Central memory CD8-positive, alpha-beta T cell (primary cell): Measurements from ENCODE around the gene PRXL2B.

Experiments used
- ATAC-seq: fragments of 150-1000 bp; cut with Tn5 transposase; replicated peaks from 2 replicates; pipeline ENCODE4 v1.10.0; 2022; ENCODE audit warnings: mild to moderate bottlenecking, moderate FRiP score, moderate number of reproducible peaks; ENCODE audit not compliant: poor library complexity, severe bottlenecking; ENCODE audit errors: extremely low read depth
- DNase-seq, 2 donors: peaks; one replicate each; pipeline ENCODE4 v3.0.0; 2021; ENCODE audit warnings: low spot score in 2 of 2
- H3K27ac Mint-ChIP-seq: one replicate; pipeline ENCODE4 v1.8.0; 2022; ENCODE audit warnings: low read depth, mild to moderate bottlenecking, moderate library complexity, mixed read lengths
- H3K27me3 Mint-ChIP-seq: one replicate; pipeline ENCODE4 v1.8.0; 2022; ENCODE audit warnings: mixed read lengths
- H3K36me3 Mint-ChIP-seq: one replicate; pipeline ENCODE4 v1.8.0; 2022; ENCODE audit warnings: mild to moderate bottlenecking, moderate library complexity, mixed read lengths; ENCODE audit not compliant: insufficient read depth
- H3K4me1 Mint-ChIP-seq: one replicate; pipeline ENCODE4 v1.8.0; 2022; ENCODE audit warnings: mixed read lengths
- H3K4me3 Mint-ChIP-seq: one replicate; pipeline ENCODE4 v1.8.0; 2022; ENCODE audit warnings: mild to moderate bottlenecking, moderate library complexity, mixed read lengths
- H3K9me3 Mint-ChIP-seq: one replicate; pipeline ENCODE4 v1.8.0; 2022; ENCODE audit warnings: mixed read lengths

PRXL2B gene, protein sequence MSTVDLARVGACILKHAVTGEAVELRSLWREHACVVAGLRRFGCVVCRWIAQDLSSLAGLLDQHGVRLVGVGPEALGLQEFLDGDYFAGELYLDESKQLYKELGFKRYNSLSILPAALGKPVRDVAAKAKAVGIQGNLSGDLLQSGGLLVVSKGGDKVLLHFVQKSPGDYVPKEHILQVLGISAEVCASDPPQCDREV

GRCh38 chr1:2586154-2587070 is at the start of gene PRXL2B:
Gene PRXL2B, plus strand, starts transcription at chr1:2586777. Its CDS starts 109 bp downstream, at chr1:2586886.
- DNase-seq (peak; percentile 93 to 96), ATAC-seq (peak; percentile 67)
- Mint-ChIP-seq H3K4me3 (peak within 1 kb of the TSS; percentile 77), H3K4me1 (peaks cover 28% of the 10 kb centered on the region), H3K27ac (peak within 1 kb of the TSS; percentile 95), H3K36me3 (peaks cover 10% of the 10 kb centered on the region), H3K9me3 (no peaks in the 10 kb centered on the region), H3K27me3 (no peaks in the 10 kb centered on the region)

- no peak overlapping the region for H3K4me3 Mint-ChIP-seq
- no peak for DNase-seq
- no peak for ATAC-seq
- no peaks in the 10 kb centered on the region for H3K4me1 Mint-ChIP-seq
- H3K9me3 Mint-ChIP-seq: no peaks in the 10 kb centered on the region
- no peaks in the 10 kb centered on the region for H3K36me3 Mint-ChIP-seq
- peaks cover 21% of the 10 kb centered on the region for H3K27me3 Mint-ChIP-seq
- H3K27ac Mint-ChIP-seq: no peak overlapping the region
Measured at GRCh38 chr1:2537784-2538115, 48.8 kb upstream of the PRXL2B start.

DNA sequence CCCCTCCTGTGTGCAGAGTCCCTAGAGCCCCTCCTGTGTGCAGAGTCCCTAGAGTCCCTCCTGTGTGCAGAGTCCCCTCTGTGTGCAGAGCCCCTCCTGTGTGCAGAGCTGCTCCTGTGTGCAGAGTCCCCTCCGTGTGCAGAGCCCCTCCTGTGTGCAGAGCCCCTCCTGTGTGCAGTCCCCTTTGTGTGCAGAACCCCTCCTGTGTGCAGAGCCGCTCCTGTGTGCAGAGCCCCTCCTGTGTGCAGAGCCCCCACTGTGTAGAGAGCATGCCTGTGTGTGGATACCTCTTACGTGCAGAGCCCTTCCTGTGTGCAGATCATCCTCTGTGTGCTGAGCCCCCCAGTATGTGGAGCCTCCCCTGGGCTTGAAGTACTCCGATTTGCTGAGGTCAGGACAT is 48.2 kb upstream of the PRXL2B start:
- Mint-ChIP-seq H3K27me3 (peaks cover 15% of the 10 kb centered on the region), H3K9me3 (no peaks in the 10 kb centered on the region), H3K36me3 (no peaks in the 10 kb centered on the region), H3K4me3 (no peak overlapping the region), H3K27ac (no peak overlapping the region), H3K4me1 (no peaks in the 10 kb centered on the region)
- no peak for ATAC-seq
- no peak for DNase-seq

DNA sequence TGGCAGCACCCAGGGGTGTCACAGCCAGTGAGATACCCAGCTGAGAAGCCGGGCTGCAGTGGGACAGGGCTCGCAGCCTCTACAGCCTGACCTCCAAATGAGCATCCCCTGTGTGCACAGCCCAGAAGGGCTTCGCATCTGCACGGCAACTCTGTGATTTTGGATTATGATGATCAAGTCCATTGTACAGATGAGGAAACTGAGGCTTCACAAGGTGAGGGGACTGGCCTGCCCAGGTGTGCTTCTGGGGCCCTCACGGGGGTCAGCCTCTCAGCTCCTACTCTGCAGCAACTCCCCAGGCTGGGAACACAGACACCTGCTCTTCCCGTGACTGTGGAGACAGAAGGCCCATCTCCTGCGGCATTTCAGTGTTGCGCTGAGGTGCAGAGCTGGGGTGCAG is 47.7 kb upstream of the PRXL2B start:
- DNase-seq: no peak
- peaks cover 10% of the 10 kb centered on the region for H3K27me3 Mint-ChIP-seq
- no peak overlapping the region for H3K27ac Mint-ChIP-seq
- no peaks in the 10 kb centered on the region for H3K36me3 Mint-ChIP-seq
- no peaks in the 10 kb centered on the region for H3K9me3 Mint-ChIP-seq
- no peak overlapping the region for H3K4me3 Mint-ChIP-seq
- H3K4me1 Mint-ChIP-seq: no peaks in the 10 kb centered on the region
- no peak for ATAC-seq

- Mint-ChIP-seq H3K9me3 (no peaks in the 10 kb centered on the region), H3K4me1 (no peaks in the 10 kb centered on the region), H3K27me3 (peaks cover 10% of the 10 kb centered on the region), H3K4me3 (no peak overlapping the region), H3K36me3 (no peaks in the 10 kb centered on the region), H3K27ac (no peak overlapping the region)
- DNase-seq (no peak), ATAC-seq (no peak)
Measured at GRCh38 chr1:2539312-2539907, 47.2 kb upstream of the PRXL2B start.

DNA sequence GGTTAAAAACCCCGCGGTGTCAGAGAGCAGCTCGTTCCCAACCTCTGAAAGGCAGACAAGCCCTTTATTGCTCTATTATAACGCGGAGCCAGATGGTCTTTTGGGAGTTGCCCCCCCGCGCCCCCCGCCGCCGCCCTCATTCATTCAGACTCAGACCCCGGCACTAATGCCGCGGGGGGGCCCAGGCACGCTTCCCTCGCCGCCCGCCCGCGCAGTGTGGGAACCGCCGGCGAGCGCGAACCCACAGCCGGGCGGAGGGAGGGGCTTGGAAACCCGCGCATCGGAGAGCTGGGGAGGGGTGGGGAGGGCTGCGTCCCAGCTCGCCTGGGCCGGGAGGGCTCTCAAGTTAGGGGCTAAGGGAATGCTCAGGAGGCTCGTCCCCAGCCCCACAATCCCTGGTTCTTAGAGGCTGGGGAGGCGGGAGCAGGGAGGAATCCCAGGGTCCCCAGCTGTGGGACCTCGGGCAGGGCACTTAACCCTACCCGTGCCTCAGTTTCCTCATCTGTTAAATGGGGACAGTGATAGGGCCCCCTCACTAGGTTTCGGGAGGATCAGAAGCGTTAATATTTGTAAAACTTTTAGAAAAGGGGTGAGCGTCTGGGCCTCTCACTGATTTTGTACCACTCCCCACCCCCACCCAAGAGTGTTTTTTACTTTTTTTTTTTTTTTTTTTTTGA is 45.6 kb upstream of the PRXL2B start:
- H3K27me3 Mint-ChIP-seq: peaks cover 8% of the 10 kb centered on the region
- DNase-seq: no peak
- no peak overlapping the region for H3K4me3 Mint-ChIP-seq
- H3K36me3 Mint-ChIP-seq: no peaks in the 10 kb centered on the region
- no peak for ATAC-seq
- no peaks in the 10 kb centered on the region for H3K9me3 Mint-ChIP-seq
- H3K4me1 Mint-ChIP-seq: no peaks in the 10 kb centered on the region
- no peak overlapping the region for H3K27ac Mint-ChIP-seq

DNA sequence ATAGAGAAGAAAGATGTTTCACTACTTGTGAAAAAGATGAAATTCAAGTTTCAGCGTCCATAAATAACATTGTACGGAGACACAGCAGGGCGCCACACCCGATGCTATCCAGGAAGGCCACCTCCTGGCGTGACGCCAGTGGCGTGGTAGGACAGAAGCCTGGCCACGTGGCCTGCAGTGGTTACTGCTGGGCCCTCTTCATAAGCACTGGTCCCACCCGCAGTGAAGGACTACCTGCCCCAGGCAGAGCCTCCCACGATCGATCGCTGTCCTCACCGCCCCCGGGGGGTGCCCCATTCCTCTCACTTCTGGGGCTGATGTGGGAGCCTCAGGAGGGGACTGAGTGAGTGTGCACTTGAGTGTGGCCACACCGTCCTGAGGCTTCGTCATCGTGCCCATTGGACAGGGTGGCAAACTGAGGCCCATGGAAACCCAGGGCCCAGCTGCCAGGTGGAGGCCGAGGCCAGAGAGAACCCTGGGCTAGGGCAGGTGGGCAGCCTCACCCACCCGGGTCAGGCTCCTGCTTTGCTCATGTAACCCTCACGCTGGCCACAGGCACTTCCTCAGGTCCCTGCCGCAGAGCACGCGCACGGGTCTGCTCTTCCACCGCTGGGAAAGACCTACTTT is 44.8 kb upstream of the PRXL2B start:
- H3K4me1 Mint-ChIP-seq: peaks cover 2% of the 10 kb centered on the region
- no peaks in the 10 kb centered on the region for H3K9me3 Mint-ChIP-seq
- no peak overlapping the region for H3K4me3 Mint-ChIP-seq
- ATAC-seq: no peak
- no peak overlapping the region for H3K27ac Mint-ChIP-seq
- no peaks in the 10 kb centered on the region for H3K27me3 Mint-ChIP-seq
- H3K36me3 Mint-ChIP-seq: peaks cover 5% of the 10 kb centered on the region
- no peak for DNase-seq

DNA sequence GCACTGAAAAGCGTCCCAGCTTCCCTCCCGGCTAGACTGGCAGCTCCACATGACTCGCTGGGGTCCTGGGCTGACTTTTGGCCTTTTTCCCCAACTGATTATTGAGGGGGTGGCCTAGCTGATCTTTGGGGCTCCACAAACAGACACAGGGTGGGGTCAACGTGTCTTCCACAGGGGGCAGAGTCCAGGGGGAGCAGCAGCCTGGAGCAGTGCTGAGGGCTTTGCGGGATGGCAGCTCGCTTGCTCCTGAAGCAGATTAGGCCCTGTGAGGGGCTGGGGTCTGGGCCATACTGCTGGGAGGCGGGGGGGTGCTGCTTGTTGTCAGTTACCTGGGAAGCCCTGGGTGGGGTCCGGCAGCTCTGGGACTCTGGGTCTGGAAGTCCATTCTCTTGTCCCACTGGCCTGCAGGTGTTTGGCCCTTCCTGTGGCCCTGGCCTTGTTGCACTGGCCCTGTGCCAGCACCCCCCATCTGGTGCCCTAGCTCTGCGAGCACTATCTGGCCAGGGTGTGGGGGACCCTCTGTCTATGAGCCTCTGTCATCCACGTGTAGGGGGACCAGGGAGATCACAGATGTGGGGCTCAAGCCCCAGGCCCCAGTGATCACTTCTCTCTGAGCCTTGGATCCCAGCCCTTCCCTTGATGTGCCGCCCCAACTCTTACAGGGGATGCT is 44.2 kb upstream of the PRXL2B start:
- Mint-ChIP-seq H3K9me3 (no peaks in the 10 kb centered on the region), H3K27ac (no peak overlapping the region), H3K4me3 (no peak overlapping the region), H3K36me3 (peaks cover 7% of the 10 kb centered on the region), H3K27me3 (no peaks in the 10 kb centered on the region), H3K4me1 (peaks cover 6% of the 10 kb centered on the region)
- DNase-seq (no peak), ATAC-seq (no peak)

DNA sequence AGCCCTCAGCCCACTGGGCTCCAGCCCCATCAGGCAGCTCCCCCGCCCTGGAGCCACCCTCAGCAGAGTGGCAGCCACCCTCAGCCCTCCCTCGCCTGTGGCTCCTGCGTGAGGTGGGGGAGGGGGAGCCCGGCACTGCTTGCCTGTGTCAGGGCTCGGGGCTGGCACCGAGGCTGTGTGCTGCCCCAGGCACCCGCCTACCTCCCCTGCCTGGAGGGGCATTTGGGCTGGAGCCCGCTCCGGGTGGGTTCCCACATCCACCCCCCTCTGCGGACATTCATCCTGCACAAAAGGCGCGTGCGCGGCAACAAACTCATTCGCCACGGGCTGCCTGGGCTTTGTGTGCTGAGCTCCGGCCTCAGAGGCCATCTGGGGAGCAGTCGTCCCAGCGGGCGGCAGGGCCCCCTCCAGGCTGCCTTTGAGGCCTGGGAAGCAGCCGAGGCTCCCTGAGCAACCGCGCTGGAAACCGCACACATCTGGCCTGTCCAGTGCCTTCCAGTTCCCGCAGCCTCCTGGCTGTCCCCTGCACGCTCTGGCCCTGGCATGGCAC is 43.0 kb upstream of the PRXL2B start:
- H3K36me3 Mint-ChIP-seq: peaks cover 17% of the 10 kb centered on the region
- DNase-seq (peak in 1 of 2 donors; percentile 39), ATAC-seq (no peak)
- H3K4me3 Mint-ChIP-seq: no peak overlapping the region
- H3K27me3 Mint-ChIP-seq: no peaks in the 10 kb centered on the region
- H3K4me1 Mint-ChIP-seq: peaks cover 6% of the 10 kb centered on the region
- H3K9me3 Mint-ChIP-seq: no peaks in the 10 kb centered on the region
- H3K27ac Mint-ChIP-seq: no peak overlapping the region

DNA sequence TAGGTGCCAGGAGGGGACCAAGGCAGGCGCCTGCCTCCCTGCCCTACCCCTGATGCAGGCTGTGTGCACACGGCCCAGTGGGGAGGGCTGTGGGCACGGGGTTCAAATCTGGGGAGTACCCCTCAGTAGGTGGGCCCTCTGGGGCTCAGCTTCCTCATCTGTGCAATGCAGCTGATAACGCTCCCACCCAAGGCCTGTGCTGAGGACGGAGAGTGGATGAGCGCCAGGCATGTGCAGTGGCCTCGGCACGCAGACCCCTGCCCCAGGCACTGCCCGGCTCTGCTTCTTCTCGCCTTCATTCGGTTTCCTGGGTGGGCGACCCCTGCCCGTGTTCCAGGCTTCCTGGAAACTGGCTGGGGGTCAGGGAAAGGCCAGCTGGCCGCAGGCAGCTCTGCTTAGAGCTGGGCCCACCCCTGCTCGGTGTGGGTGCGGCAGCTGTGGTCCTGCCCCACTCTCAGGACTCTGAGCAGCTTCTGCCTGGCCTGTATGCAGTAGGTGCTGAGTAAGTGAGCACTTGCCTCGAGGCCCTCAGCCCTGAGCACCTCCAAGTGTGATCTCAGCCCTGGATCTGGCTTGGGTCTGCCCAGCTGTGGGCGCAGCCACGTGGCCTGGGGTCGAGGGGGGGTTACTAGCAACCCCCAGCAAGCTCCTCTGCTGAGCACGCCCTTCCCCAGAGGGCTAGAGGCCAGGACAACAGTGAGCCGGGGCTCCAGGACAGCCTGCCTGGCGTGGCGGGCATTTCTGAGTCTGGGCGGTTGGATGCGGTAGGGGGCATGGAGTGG is 42.3 kb upstream of the PRXL2B start:
- no peaks in the 10 kb centered on the region for H3K9me3 Mint-ChIP-seq
- ATAC-seq: no peak
- DNase-seq: no peak
- H3K4me1 Mint-ChIP-seq: peaks cover 6% of the 10 kb centered on the region
- H3K36me3 Mint-ChIP-seq: peaks cover 22% of the 10 kb centered on the region
- no peak overlapping the region for H3K27ac Mint-ChIP-seq
- H3K27me3 Mint-ChIP-seq: no peaks in the 10 kb centered on the region
- no peak overlapping the region for H3K4me3 Mint-ChIP-seq

- H3K27ac Mint-ChIP-seq: peak overlapping the region; percentile 94
- H3K4me1 Mint-ChIP-seq: peaks cover 6% of the 10 kb centered on the region
- H3K9me3 Mint-ChIP-seq: no peaks in the 10 kb centered on the region
- ATAC-seq: no peak
- H3K36me3 Mint-ChIP-seq: peaks cover 24% of the 10 kb centered on the region
- H3K27me3 Mint-ChIP-seq: no peaks in the 10 kb centered on the region
- no peak for DNase-seq
- no peak overlapping the region for H3K4me3 Mint-ChIP-seq
Measured at GRCh38 chr1:2544875-2545640, 41.5 kb upstream of the PRXL2B start.
